GM18858 (cell line): Measurements from ENCODE around the gene EDEM1.

Experiments
- ATAC-seq: cut with Tn5 transposase; IDR thresholded peaks from one replicate; pipeline ENCODE4 v1.9.1; 2021; ENCODE audit not compliant: unreplicated experiment

The EDEM1 gene

GRCh38 chr3:5264093-5264600, 76.6 kb downstream of the EDEM1 start:
- no peak for ATAC-seq

GRCh38 chr3:5264896-5265770, 77.6 kb downstream of the EDEM1 start:
- no peak for ATAC-seq

GRCh38 chr3:5267252-5267651, 79.7 kb downstream of the EDEM1 start:
- no peak for ATAC-seq

GRCh38 chr3:5267889-5268288, 80.4 kb downstream of the EDEM1 start:
- no peak for ATAC-seq
